Pancreas (tissue), 10 donors: ENCODE measurements around the gene RHOBTB1. TPM values are rescaled to one million over a fixed set of nuclear protein-coding genes. Genes with fewer than 3 reads are reported as not detected.
A peak's percentile ranks its signal among the peaks of the same experiment; 100 is the strongest.

Experiments
- ATAC-seq, 4 donors: fragments of 200-7000 bp; cut with Tn5 transposase; one replicate each; pipeline versions ENCODE4 v1.8.0 to v1.9.1; 2020; ENCODE audit warnings: mild to moderate bottlenecking in 4 of 4, moderate library complexity in 4 of 4
- DNase-seq, 6 donors: peaks; one replicate each; pipeline ENCODE4 v3.0.0-alpha.2; 2020
- FAIRE-seq: peaks from 2 replicates; lab custom pipeline; 2012; peaks lifted over from hg19 to GRCh38; lab: Jason Lieb, UNC
- H3K27ac ChIP-seq, 4 donors: fragments of 200-600 bp; sonication (generic); 1 replicate in 3 of 4; 2 replicates in 1 of 4; pipeline versions ENCODE4 v1.5.0 to v1.8.0; 2020
- H3K27me3 ChIP-seq, 4 donors: fragments of 200-600 bp; one replicate each; pipeline ENCODE4 v1.8.0; 2021
- H3K36me3 ChIP-seq, 3 donors: fragments of 200-600 bp; sonication (generic) in 1 of 3; one replicate each; pipeline versions ENCODE4 v1.5.0 to v1.8.0; 2020 to 2021
- H3K4me1 ChIP-seq, 3 donors: fragments of 200-600 bp; one replicate each; pipeline ENCODE4 v1.8.0; 2021
- H3K4me3 ChIP-seq, 4 donors: fragments of 200-600 bp; sonication (generic) in 2 of 4; one replicate each; pipeline versions ENCODE4 v1.5.0 to v1.8.0; 2020 to 2021
- H3K9me3 ChIP-seq, 4 donors: fragments of 200-600 bp; one replicate each; pipeline ENCODE4 v1.8.0; 2021
- CTCF ChIP-seq, 4 donors: fragments of 200-600 bp; sonication (generic) in 3 of 4; IDR thresholded peaks; one replicate each; pipeline versions ENCODE4 v1.5.0 to v1.8.0; 2021; ENCODE audit warnings: antibody characterized with exemption in 4 of 4
- WGBS, 2 donors: extraction: QIAGEN DNeasy Blood & Tissue Kit; methylation state at CpG; one replicate each; pipeline ENCODE4 v1.1.7; 2013; 5-methylcytosine and 5-hydroxymethylcytosine counted together
- intact Hi-C, 3 donors: fragments of 100-400 bp; cut with DNase I; formaldehyde crosslinking; loops; one replicate each; pipeline versions ENCODE4 v1.11.1 to v1.14.2; 2022
- polyA plus RNA-seq, 2 donors: library from polyadenylated mRNA; stranded (reverse); fragments of 200-250 nt; gene quantifications; one replicate each; pipeline ENCODE4 v1.2.3, GENCODE V29; 2013
- total RNA-seq, 6 donors: library from RNA; stranded (reverse); fragmentation: NEBNext Ultra II Directional in 4 of 6; extraction: Animal tissue kit (Norgen Biotek cat#: 25700) in 4 of 6; gene quantifications; one replicate each; pipeline versions ENCODE4 v1.2.1 to v1.2.4, GENCODE V29; 2021 to 2023
- donor health status: healthy with polysubstance abuse.
- donor health status: DM: no; HTN: no; CAD: no; lungs with moderate emphysema.
- donor health status: DM: no; HTN: no; CAD: no.
- donor health status: control.
- donor health status: control.
- donor health status: Bipolar disorder and iron deficiency.
- donor health status: DM: yes; HTN: yes; CAD: no.
- donor health status: DM: no; HTN: no; CAD: no.
- donor health status: DM: no; HTN: no; CAD: no.
- donor health status: DM: yes; HTN: yes; CAD: no.

RHOBTB1 gene
- total and polyA plus RNA-seq, 8 donors: 4.0 to 11.3 (median 7.0) TPM

GRCh38 chr10:60903096-60903495 lies 40.9 kb downstream of the RHOBTB1 start:
- intact Hi-C loops: no loop called here
- Histone ChIP-seq H3K27ac (no peak overlapping the region), H3K4me1 (peaks cover 0 to 6% (median 5%) of the 10 kb centered on the region in 3 donors), H3K36me3 (no peaks in the 10 kb centered on the region), H3K9me3 (no peaks in the 10 kb centered on the region), H3K4me3 (no peak overlapping the region), H3K27me3 (no peaks in the 10 kb centered on the region)
- no peak for TF ChIP-seq CTCF (IDR thresholded peaks at IDR 0.05)
- 91 to 94% methylated on average over 3 of the region's 3 CpGs for WGBS, 2 donors
- FAIRE-seq (no peak), DNase-seq (no peak), ATAC-seq (no peak)

- Histone ChIP-seq H3K27ac (no peak overlapping the region), H3K4me3 (no peak overlapping the region), H3K9me3 (no peaks in the 10 kb centered on the region), H3K36me3 (no peaks in the 10 kb centered on the region), H3K4me1 (peaks cover under 1 to 6% (median 5%) of the 10 kb centered on the region in 3 donors), H3K27me3 (no peaks in the 10 kb centered on the region)
- WGBS, 2 donors: 67 to 72% methylated on average over 6 of the region's 6 CpGs
- DNase-seq (peak in 4 of 6 donors; percentile 21 to 44 (median 34)), ATAC-seq (peak in 3 of 4 donors; percentile 68 to 86 (median 81)), FAIRE-seq (no peak)
- TF ChIP-seq CTCF (IDR thresholded peaks at IDR 0.05): no peak
- intact Hi-C loops: no loop called here
Measured at GRCh38 chr10:60901561-60902235, 42.3 kb downstream of the RHOBTB1 start.

- intact Hi-C loops: no loop called here
- H3K4me3 ChIP-seq: no peak overlapping the region
- no peak overlapping the region for H3K27ac ChIP-seq
- no peaks in the 10 kb centered on the region for H3K9me3 ChIP-seq
- no peaks in the 10 kb centered on the region for H3K36me3 ChIP-seq
- FAIRE-seq: no peak
- no peak for ATAC-seq
- TF ChIP-seq CTCF (IDR thresholded peaks at IDR 0.05): no peak
- WGBS, 2 donors: 89 to 95% methylated on average over 7 of the region's 7 CpGs
- no peaks in the 10 kb centered on the region for H3K27me3 ChIP-seq
- no peak for DNase-seq
- H3K4me1 ChIP-seq: peaks cover 5 to 15% (median 6%) of the 10 kb centered on the region in 3 donors
Measured at GRCh38 chr10:60899266-60899665, 44.7 kb downstream of the RHOBTB1 start.

GRCh38 chr10:60898321-60898720 lies 45.7 kb downstream of the RHOBTB1 start:
- TF ChIP-seq CTCF (IDR thresholded peaks at IDR 0.05): no peak
- H3K36me3 ChIP-seq: no peaks in the 10 kb centered on the region
- no peak overlapping the region for H3K4me3 ChIP-seq
- ATAC-seq (no peak), FAIRE-seq (no peak), DNase-seq (no peak)
- 74 to 84% methylated on average over 5 of the region's 5 CpGs for WGBS, 2 donors
- H3K4me1 ChIP-seq: peaks cover 5 to 15% (median 6%) of the 10 kb centered on the region in 3 donors
- H3K9me3 ChIP-seq: no peaks in the 10 kb centered on the region
- H3K27ac ChIP-seq: no peak overlapping the region
- intact Hi-C loops: no loop called here
- no peaks in the 10 kb centered on the region for H3K27me3 ChIP-seq

GRCh38 chr10:60896810-60897209 lies 47.2 kb downstream of the RHOBTB1 start:
- no peak overlapping the region for H3K4me3 ChIP-seq
- ATAC-seq: no peak
- H3K4me1 ChIP-seq: peaks cover 5 to 15% (median 5%) of the 10 kb centered on the region in 3 donors
- no peaks in the 10 kb centered on the region for H3K36me3 ChIP-seq
- WGBS, 2 donors: 61 to 73% methylated on average over 2 of the region's 2 CpGs
- no peak for FAIRE-seq
- H3K9me3 ChIP-seq: no peaks in the 10 kb centered on the region
- intact Hi-C loops: no loop called here
- no peak for TF ChIP-seq CTCF (IDR thresholded peaks at IDR 0.05)
- no peaks in the 10 kb centered on the region for H3K27me3 ChIP-seq
- DNase-seq: no peak
- H3K27ac ChIP-seq: no peak overlapping the region
